Subcutaneous adipose tissue (tissue), 4 donors: ENCODE data around the gene MRPL4. TPM values are rescaled to one million over a fixed set of nuclear protein-coding genes. Genes with fewer than 3 reads are reported as not detected.

ENCODE experiments used
- total RNA-seq, 4 donors: library from RNA; depleted of rRNA; stranded (reverse); fragments of >200 nt; gene quantifications; one replicate each; pipeline ENCODE4 v1.1.0, GENCODE V29; 2016
- TF ChIP-seq, protein P1 (sequence below): fragments of 450-650 bp; IDR thresholded peaks from one replicate; pipeline ENCODE4 v1.5.1; 2016; ENCODE audit warnings: low read depth, mild to moderate bottlenecking, control low read depth, antibody characterized with exemption, moderate library complexity

MRPL4 gene
- total RNA-seq, 4 donors from 2014 or later: 30.6 to 60.8 (median 31.0) TPM

DNA sequence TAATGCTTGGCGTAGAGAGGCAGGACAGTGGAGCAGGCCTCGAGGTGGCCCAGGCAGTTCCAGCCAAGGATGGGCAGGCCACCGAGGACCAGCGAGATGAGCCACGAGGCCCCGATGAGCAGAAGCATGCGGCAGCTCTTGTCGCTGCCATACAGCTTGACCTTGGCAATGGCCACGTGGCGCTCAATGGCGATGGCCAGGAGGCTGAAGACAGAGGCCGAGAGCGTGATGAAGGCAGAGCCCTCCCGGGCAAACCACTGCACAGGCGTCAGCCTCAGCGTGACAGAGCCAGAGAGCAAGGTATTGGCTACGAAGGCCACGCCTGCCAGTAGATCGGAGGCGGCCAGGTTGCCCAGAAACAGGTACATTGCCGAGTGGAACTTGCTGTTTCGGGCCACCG, 27.7 kb upstream of the MRPL4 start:
- TF ChIP-seq, protein P1, sequence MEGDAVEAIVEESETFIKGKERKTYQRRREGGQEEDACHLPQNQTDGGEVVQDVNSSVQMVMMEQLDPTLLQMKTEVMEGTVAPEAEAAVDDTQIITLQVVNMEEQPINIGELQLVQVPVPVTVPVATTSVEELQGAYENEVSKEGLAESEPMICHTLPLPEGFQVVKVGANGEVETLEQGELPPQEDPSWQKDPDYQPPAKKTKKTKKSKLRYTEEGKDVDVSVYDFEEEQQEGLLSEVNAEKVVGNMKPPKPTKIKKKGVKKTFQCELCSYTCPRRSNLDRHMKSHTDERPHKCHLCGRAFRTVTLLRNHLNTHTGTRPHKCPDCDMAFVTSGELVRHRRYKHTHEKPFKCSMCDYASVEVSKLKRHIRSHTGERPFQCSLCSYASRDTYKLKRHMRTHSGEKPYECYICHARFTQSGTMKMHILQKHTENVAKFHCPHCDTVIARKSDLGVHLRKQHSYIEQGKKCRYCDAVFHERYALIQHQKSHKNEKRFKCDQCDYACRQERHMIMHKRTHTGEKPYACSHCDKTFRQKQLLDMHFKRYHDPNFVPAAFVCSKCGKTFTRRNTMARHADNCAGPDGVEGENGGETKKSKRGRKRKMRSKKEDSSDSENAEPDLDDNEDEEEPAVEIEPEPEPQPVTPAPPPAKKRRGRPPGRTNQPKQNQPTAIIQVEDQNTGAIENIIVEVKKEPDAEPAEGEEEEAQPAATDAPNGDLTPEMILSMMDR: no peak

DNA sequence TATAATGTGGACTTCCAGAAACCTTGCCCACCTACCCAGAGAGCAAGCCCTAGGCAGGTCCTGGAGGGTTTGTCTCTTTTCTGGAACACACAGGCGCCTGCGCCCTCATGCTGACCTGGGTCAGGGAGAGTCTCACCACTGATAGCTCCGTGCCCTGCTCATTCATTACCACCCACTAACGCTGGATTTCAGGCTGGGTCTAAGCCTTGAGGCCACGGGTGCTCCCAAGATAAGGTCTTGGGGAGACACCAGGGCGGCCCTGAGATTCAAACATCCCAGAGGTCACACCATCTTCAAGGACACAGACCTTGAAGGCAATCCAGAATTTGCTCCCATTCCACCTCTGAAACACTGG, 26.0 kb upstream of the MRPL4 start:
- TF ChIP-seq, protein P1: no peak

- TF ChIP-seq, protein P1: no peak
These were observed 25.5 kb upstream of the MRPL4 start for GRCh38 chr19:10226376-10227025.

DNA sequence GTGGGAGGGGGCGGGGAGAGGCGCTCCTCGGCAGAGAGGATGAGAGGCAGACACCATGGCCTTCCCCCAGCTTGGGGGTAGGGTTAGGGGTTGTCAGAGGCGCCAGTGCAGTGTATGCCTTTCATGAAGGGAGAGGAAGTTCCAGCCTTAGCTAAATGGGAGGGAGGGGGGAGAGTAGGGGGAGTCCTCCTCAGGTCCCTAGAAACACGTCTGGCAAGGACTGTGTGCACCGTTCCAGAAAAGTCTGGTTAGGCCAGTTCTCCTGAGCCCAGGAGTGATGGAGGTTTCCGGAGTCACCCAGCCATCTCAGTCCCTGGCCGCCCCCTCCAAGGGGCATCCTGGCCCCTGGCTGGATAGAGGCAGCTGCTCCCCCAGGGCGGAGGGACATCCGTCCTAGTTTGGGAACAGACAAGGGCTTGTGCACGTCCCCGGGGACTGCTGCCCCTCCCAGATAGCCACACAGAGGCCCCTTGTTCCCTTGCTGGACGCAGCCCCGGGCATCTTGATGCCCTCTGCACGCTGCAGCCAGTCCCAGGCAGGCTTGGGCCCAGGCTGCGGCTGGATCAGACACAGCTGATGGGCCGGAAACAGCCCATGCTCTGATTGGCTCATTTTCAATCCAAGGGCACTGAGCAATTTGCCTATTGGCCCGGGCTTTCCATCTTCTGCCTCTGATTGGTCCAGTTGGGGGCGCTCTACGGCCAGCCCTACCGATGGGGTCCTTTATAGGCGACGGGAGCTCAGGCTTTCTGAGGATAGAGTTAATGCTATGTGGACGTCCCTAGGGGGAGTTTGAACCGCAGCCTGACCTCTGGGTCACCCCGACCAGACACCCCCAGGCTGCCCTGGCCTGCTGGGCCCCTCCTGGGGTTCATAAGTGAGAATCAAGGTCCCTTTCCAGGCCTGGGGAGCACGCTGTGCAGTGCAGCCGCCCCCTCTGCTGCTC, 24.7 kb upstream of the MRPL4 start:
- TF ChIP-seq, protein P1: no peak

DNA sequence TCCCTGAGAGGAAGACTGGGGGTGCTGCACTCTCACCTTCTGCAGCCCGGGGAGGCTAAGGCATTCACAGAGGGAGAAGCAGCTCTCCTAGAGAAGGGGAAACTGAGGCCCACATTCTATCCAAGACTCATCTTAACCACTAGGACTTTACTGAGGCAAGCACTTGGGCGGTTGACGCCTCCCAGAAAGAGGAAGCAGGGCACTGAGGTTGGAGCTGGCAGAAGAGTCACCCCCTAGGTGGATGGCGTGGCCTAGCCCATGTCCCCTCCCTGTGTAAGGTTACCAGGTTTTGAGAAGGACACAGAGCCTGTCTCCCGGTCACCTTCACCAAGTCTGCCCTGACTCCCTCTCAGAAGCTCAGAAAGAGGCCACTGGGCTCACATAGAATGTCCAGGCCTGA, 23.6 kb upstream of the MRPL4 start:
- TF ChIP-seq, protein P1: no peak

DNA sequence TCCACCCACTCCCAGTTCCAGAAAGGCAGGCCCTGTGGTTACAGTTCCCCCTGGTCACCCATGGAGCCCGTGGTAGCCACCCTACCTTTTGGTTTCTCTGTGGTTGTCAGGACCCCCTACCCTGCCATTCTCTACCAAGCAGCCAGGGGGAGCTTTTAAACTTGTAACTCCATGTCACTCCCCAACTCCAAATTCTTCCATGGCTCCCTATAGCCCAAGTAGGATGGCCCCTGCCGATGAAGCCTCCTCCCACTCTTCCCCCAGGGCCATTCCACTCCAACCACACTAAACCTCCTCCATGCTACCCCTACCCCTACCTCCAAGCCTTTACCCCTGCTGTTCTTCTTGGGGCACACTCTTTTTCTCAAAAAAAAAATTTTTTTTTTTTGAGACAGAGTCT, 23.1 kb upstream of the MRPL4 start:
- TF ChIP-seq, protein P1: no peak

DNA sequence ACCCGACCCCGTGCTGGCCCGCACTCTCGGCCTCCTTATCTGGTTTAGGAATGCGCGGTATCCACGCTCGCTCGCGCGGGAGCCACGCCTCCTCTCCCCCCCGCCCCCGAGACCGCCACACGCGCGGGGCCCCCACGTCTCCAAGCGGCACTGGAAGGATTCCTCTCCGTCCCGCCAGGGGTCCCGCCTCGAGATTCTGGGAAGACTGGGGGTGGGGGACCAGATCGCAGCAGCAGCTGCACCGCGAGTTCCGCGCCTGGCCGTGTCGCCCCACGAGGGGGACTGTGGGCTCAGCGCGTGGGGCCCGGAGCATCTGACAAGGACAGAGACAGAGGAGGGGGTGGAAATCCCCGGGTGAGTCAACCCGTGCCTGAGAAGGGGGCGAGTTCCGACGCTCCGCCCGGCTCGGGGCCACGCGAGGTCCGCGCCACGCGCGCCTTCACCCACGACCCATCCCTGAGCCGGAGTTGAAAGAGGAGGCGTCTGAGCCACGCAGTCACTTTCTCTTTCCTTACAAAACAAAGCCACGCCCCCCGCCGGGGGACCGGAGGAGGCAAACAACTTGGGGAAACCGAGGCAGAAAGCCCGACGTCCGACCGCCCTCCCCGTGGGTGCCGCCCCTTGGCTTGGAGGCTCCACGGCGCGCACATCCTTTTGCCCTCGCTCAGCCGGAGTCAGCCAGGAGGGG, 21.7 kb upstream of the MRPL4 start:
- TF ChIP-seq, protein P1: no peak
